GM19238 (cell line): ENCODE data around the gene GOLGA8O.
"Not testable (repeated sequence)": the region's sequence is repeated elsewhere in the genome, so short reads cannot be mapped to it uniquely, and the experiment has no call there.

Source experiments
- DNase-seq: peaks from one replicate; pipeline ENCODE4 v3.0.0; 2011; ENCODE audit warnings: low spot score; ENCODE audit not compliant: insufficient read length

Gene GOLGA8O, protein sequence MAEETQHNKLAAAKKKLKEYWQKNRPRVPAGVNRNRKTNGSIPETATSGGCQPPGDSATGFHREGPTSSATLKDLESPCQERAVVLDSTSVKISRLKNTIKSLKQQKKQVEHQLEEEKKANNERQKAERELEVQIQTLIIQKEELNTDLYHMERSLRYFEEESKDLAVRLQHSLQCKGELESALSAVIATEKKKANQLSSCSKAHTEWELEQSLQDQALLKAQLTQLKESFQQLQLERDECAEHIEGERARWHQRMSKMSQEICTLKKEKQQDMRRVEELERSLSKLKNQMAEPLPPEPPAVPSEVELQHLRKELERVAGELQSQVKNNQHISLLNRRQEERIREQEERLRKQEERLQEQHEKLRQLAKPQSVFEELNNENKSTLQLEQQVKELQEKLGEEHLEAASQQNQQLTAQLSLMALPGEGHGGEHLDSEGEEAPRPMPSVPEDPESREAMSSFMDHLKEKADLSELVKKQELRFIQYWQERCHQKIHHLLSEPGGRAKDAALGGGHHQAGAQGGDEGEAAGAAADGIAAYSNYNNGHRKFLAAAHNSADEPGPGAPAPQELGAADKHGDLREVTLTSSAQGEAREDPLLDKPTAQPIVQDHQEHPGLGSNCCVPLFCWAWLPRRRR

DNA sequence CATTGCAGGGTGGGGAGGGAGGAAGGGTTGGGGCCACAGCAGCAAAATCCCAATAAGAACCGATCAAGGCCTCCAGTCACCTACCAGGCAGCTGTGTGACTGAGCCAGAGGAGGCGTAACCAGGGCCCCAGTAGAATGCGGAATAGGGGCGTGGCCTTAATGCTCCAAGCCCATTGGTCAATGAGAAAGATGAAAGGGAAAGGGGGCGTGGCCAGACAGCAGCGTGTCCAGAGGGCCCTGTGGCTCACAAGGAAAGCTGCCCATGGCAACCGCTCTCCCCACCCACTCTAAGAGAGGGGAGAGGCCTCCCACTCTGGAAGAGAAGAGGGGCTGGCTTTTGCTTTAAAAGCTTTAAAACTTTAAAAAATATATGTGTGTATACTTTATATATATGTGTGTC is at the start of gene GOLGA8O:
GOLGA8O (minus strand) TSS at position 101 of the 400 bp plus-strand sequence; CDS start at position 3, 98 bp downstream.
- DNase-seq: not testable (repeated sequence)

DNA sequence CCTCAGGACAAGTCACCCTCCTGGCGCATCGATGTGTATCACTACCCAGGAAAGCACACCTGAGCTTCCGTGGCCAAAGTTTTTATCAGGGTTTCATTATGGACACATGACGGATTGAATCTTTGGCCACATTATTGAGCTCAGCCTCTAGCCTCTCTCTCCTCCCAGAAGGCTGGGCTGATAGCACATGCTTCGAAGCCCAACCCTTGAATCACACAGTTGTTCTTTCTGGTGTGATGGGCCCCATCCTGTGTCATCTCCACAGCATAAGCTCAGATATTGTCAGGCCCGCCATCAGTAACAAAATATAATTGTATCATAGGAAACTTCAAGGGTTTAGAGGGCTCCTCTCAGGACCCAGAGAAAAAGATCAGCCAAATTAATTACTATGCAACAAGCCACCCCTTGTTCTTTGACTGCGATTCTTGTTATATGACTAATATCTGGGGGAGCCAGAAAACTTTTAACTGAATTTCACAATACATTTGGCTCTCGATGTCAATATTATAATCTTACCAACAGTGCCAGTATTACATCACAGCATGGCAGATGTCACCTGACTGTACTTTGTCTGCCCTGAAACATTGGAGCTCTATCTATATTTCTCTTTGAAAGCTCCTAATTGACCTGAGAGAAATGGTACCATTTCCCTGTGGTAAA is 48.8 kb upstream of the GOLGA8O start:
- not testable (repeated sequence) for DNase-seq

DNA sequence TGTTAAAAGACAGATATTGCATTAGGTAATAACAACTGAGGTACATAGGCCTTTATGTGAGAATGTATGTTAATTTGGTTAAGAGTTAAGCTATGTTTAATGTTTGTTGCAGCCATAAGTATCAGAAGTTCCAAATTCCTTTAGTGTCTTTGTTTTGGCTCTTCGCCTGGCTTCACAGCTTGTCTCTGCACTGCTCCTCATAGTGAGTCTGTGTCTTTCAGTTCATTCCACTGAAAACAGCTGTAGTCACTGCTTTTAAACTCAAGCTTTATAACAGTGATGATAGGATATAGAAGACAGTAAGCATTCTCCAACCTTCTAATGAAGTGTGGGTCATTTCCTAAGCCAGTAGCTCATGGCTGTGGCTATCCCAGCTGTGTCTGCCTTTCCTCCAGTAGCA is 47.5 kb upstream of the GOLGA8O start:
- not testable (repeated sequence) for DNase-seq

DNA sequence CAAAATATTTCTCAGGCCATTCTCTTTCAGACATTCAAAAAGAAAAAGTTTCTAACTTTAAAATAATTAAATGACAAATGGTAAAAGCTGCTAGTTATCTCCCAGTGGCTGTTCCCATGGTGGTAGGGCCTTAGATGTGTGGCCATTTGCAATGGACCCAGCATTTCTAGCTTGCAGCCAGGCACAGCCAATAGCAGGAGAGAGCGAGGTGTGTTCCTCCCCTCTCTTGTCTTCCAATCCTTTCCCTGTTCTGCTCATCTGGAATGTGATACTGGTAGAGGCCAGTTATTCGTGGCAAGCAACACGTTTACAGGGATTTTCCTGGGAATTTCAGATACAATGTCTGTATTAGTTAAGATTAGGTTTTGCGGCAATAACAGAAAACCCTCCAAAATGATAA is 37.3 kb upstream of the GOLGA8O start:
- DNase-seq: not testable (repeated sequence)

DNA sequence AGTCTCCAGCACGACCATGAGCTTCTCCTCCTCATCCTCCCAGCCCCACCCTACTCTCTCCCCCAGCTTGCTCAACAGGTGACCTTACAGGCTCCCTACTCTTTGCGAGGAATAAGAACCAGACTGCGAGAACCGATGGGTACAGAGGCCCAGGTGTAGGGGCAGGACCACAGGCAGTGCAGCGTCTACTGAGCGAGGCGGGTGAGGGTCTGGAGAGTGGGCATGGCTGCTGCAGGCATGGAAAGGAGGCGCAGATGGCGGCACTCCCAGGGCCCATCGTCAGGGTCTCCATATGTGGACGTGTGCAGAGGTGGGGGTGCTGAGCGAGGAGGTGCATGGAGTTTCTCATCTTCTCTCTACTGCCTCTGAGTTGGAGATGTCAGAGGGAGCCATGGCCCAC is 31.0 kb upstream of the GOLGA8O start:
- not testable (repeated sequence) for DNase-seq

DNA sequence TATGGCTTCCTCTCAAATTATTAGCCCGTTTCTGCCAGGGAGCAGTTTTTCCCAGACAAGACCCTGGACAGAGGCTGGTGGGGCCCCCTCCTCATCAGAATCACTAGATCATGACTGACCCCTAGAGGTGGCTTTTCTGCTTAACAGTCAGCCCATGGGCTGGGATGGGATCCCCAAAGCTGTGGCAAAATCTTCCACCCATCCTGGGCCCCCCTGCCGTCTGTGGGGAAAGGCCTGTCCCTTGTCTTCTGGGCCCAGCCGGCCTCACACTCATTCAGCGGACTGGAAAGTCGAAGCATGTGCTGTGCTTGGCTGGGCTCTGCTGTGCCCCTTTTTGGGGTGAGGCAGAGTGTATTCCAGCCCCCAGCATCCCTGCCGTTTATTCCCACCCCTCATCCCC is 27.9 kb upstream of the GOLGA8O start:
- not testable (repeated sequence) for DNase-seq

DNA sequence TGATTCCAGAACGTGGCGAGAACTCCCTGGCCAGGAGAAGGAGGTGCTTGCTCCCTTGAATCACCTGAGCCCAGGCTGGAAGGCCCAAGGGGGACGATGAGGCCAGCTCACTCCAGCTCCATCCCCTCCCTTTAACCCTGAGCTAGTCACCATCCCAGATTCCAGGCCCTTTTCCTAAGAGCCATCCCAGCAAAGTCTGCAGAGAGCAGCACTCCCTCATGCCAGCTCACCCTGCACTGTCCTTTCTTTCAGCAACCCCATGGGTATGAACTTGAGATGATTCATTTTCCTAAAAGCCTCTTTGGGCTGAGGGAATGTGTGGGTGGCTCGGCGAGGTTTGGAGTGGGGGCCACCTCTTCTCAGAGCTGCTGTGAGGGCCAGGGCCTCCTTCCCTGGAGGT is 26.2 kb upstream of the GOLGA8O start:
- DNase-seq: not testable (repeated sequence)

DNA sequence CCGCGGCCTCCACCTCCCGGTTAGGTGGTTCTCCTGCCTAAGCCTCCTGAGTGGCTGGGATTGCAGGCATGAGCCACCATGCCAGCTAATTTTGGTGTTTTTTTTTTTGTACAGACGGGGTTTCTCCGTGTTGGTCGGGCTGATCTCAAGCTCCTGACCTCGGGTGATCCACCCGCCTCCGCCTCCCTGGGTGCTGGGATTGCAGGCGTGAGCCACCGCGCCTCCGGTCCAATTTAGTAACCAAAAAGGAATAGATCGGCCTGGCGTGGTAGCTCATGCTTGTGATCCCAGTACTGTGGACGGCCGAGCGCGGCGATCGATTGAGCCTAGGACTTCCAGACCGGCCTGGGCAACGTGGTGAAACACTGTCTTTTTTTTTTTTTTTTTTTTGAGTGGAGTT is 12.6 kb upstream of the GOLGA8O start:
- not testable (repeated sequence) for DNase-seq

DNA sequence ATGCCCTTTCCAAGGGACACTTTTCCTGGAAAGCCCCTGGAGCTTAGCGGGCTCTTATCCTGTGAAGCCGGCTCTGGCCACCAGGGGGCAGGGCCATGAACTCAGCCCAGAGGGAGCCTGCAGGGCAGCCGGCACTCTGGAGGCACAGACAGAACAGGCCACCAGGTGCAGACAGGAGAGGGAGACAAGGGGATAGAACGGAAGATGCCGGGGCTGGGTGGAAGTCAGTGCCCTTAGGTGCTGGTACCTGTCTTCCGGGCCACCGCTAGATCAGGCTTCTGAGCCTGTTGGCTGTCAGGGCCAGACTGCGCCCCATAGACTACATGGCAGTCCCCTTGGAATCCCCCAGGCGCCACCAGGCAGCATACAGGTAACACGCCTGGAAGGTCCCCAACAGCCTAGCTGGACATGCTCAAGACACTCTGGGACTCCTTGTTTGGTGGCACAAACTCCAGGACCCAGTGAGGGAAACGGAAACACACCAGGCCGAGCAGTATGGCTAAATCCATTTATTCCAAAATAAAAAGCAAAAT is 14.9 kb downstream of the GOLGA8O start:
- DNase-seq: not testable (repeated sequence)

DNA sequence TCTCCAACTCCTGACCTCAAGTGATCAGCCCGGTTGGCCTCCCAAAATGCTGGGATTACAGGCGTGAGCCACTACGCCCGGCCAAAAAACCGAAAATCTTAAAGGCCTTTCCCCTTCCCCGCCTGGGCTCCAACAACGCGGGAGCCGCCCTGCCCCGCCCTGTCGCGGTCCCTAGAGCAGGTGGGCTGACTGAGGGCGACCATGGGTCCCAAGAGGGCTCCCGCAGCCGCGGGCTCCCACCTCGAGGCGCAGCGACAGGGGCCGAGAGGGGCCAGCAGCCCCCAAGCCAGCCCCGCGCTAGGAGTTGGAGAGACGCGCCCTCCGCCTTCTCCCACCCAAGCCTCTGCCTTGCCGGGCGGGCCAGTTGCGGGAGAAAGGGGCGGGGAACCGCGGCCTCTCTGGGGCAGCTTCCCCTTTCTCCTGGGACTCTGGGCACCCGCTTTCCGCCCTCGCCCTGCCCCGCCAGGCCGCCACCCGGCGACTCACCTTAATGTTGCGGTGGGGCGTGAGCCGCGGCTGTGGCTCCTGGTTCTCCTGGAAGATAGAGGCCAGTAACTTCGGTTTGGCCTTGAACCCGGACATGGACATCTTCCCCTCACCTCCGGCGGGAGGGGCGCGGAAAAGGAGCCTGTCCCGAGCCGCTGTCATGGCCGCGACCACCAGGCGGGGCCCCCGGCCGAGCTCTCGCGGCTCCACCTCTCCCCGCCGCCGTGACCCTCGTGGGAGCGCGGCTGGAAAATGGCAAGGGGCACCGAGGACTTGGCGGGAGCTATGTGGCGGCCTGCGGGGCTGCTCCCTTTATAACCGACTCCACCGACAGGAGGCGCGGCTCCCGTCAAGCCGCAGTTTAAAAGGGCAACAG is 21.1 kb downstream of the GOLGA8O start:
- not testable (repeated sequence) for DNase-seq

DNA sequence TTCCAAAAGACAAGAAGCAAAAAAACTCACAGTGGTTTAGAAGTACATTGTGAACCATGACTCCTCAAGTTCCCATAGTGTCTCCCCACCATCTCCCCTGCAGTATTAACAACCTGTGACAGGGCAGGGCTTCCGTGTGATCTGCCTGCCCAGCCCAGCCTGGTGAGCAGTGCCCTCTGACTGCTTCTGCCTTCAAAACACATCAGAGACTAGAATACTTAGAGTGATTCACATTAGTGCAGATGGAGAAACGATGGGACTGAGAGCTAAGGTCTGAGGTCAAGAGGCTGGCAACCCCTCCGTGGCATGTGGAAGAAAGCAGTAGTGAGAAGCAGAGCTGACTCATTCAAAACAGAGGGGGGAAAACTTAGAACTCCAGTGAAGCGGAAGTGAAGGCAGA is 27.8 kb downstream of the GOLGA8O start:
- not testable (repeated sequence) for DNase-seq

DNA sequence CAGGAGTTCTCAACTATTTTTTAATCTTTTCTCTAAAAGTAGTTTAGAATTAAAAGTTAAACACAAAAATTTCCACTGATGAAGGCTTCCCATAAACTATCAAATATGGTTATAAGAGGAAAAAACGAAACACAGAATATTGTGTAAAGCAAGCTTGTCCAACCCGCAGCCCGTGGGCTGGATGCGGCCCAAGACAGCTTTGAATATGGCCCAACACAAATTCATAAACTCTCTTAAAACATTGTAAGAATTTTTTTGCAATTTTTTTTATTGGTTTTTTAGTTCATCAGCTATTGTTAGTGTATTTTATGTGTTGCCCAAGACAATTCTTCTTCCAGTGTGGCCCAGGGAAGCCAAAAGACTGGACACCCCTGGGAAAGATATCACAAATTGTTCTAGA is 28.9 kb downstream of the GOLGA8O start:
- not testable (repeated sequence) for DNase-seq

DNA sequence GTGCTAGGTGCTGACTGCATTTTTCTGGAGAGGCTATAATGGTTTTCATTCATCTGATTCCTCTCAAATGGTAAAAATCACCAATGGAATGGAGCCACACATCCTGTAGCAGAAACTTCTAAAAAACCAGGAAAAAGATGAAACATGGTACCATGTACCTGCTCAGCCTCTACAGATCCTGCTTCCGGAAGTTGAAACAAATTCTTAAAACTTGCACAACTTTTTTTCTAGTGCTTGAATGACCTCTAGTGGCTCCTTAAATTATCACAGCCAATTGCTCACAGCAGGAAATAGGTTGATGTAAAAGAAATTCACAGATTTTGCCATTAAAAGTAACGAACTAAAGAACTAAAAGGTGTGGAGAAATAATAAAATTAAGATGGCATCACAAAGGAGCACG is 47.5 kb downstream of the GOLGA8O start:
- DNase-seq: not testable (repeated sequence)

DNA sequence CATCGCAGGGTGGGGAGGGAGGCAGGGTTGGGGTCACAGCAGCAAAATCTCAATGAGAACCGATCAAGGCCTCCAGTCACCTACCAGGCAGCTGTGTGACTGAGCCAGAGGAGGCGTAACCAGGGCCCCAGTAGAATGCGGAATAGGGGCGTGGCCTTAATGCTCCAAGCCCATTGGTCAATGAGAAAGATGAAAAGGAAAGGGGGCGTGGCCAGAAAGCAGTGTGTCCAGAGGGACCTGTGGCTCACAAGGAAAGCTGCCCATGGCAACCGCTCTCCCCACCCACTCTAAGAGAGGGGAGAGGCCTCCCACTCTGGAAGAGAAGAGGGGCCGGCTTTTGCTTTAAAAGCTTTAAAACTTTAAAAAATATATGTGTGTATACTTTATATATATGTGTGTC is 52.2 kb downstream of the GOLGA8O start, which contains the start of gene GOLGA8K:
GOLGA8K (minus strand) TSS at position 101 of the 400 bp plus-strand sequence; CDS start at position 3, 98 bp downstream.
- not testable (repeated sequence) for DNase-seq

DNA sequence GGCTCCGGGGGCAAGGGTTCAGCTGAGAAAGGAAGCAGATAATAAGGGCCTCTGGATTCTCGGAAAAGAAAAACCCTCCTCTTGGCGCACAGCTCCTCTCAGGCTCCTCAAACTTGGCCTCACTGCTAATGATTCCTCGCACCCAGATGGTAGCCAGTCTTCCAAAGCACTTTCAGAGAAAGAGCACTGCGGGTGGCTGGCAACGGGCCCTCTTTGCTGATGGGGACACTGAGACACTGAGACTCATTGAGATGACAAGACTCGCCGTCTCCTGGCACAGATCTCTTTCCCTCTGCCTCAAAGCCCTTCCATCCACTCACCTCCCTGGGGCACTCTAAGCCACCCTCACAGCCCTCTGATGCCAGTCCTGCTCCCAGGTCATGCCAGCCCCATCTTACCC is 58.9 kb downstream of the GOLGA8O start:
- DNase-seq: not testable (repeated sequence)
